ENCODE measurements around the gene PIP4K2B.
"Not testable (repeated sequence)": the region's sequence is repeated elsewhere in the genome, so short reads cannot be mapped to it uniquely, and the experiment has no call there.

The PIP4K2B gene

DNA sequence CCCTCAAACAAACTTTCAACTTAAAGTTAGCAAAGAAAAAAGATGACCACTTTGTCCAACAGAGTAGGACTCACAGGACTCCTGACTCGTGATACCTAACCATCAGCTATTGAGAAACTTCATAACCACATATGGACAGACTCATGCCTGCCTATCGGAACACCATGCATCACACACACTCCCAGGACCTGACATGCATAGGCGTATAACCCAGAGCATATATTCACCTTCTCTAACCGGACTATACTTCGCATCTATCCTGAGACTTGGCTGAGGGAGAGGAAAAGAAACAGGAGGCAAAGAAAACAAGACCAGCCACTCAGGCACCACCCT lies 2.2 kb downstream of the PIP4K2B start:
- Histone ChIP-seq H3K9me3 (ENCODE audit: control insufficient read depth, insufficient read depth, low read length) (no peaks in the 10 kb centered on the region), H3K9ac (ENCODE audit: low read depth, low read length) (no peak overlapping the region), H3K4me3 (ENCODE audit: low read depth, low read length) (no peak overlapping the region), H3K4me1 (ENCODE audit: control insufficient read depth, insufficient read depth, low read length) (peaks cover 12% of the 10 kb centered on the region), H3K36me3 (ENCODE audit: control insufficient read depth, insufficient read depth, low read length) (no peaks in the 10 kb centered on the region), H3K27me3 (ENCODE audit: control insufficient read depth, insufficient read depth, low read length) (no peaks in the 10 kb centered on the region)

GRCh38 chr17:38796451-38797157 lies 2.8 kb downstream of the PIP4K2B start:
- Histone ChIP-seq H3K27me3 (ENCODE audit: control insufficient read depth, insufficient read depth, low read length) (no peaks in the 10 kb centered on the region), H3K9me3 (ENCODE audit: control insufficient read depth, insufficient read depth, low read length) (no peaks in the 10 kb centered on the region), H3K9ac (ENCODE audit: low read depth, low read length) (no peak overlapping the region), H3K36me3 (ENCODE audit: control insufficient read depth, insufficient read depth, low read length) (no peaks in the 10 kb centered on the region), H3K4me3 (ENCODE audit: low read depth, low read length) (no peak overlapping the region), H3K4me1 (ENCODE audit: control insufficient read depth, insufficient read depth, low read length) (peaks cover 12% of the 10 kb centered on the region)

DNA sequence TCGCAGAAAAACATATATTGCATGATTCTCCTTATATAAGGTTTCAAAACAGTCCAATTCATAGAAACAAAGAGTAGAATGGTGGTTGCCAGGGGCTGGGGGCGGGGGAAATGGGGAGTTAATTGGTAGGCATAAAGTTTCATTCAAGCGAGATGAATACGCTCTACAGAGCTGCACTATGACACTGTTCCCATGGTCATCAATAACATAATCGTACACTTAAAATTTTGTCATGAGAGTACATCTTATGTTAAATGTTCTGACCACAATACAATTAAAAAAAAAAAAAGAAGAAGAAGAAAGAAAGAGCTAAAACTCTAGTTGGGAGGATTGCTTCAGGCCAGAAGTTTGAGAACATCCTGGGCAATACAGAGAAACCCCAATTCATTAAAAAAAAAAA lies 5.1 kb downstream of the PIP4K2B start:
- no peaks in the 10 kb centered on the region for H3K27me3 ChIP-seq (ENCODE audit: control insufficient read depth, insufficient read depth, low read length)
- no peak overlapping the region for H3K9ac ChIP-seq (ENCODE audit: low read depth, low read length)
- no peaks in the 10 kb centered on the region for H3K36me3 ChIP-seq (ENCODE audit: control insufficient read depth, insufficient read depth, low read length)
- no peak overlapping the region for H3K4me3 ChIP-seq (ENCODE audit: low read depth, low read length)
- no peaks in the 10 kb centered on the region for H3K9me3 ChIP-seq (ENCODE audit: control insufficient read depth, insufficient read depth, low read length)
- H3K4me1 ChIP-seq (ENCODE audit: control insufficient read depth, insufficient read depth, low read length), result peaks cover 15% of the 10 kb centered on the region

DNA sequence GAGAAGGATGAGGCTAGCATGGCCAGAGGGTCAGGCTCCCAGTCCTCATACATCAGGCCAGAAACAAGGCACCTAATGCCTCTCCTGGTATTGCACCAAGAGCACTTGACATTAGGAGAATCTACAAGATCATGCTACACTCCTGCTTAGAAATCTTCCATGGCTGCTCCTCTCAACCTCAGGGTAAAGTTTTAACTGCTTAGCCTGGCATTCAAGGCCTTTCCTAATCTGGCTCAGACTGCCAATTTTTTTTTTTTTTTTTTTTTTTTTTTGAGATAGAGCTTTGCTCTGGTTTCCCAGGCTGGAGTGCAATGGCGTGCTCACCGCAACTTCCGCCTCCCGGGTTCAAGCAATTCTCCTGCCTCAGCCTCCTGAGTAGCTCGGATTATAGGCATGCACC lies 8.2 kb downstream of the PIP4K2B start:
- no peaks in the 10 kb centered on the region for H3K27me3 ChIP-seq (ENCODE audit: control insufficient read depth, insufficient read depth, low read length)
- H3K36me3 ChIP-seq (ENCODE audit: control insufficient read depth, insufficient read depth, low read length), result peaks cover 5% of the 10 kb centered on the region
- H3K4me3 ChIP-seq (ENCODE audit: low read depth, low read length), result no peak overlapping the region
- no peaks in the 10 kb centered on the region for H3K9me3 ChIP-seq (ENCODE audit: control insufficient read depth, insufficient read depth, low read length)
- H3K4me1 ChIP-seq (ENCODE audit: control insufficient read depth, insufficient read depth, low read length), result peaks cover 6% of the 10 kb centered on the region
- H3K9ac ChIP-seq (ENCODE audit: low read depth, low read length), result no peak overlapping the region

- not testable (repeated sequence) for H3K27me3 ChIP-seq (ENCODE audit: control insufficient read depth, insufficient read depth, low read length); H3K9ac ChIP-seq (ENCODE audit: low read depth, low read length); H3K4me3 ChIP-seq (ENCODE audit: low read depth, low read length); H3K9me3 ChIP-seq (ENCODE audit: control insufficient read depth, insufficient read depth, low read length); H3K4me1 ChIP-seq (ENCODE audit: control insufficient read depth, insufficient read depth, low read length)
- peaks cover 11% of the 10 kb centered on the region for H3K36me3 ChIP-seq (ENCODE audit: control insufficient read depth, insufficient read depth, low read length)
Observed at GRCh38 chr17:38790148-38790707, 9.1 kb downstream of the PIP4K2B start.

- Histone ChIP-seq H3K9ac (ENCODE audit: low read depth, low read length) (no peak overlapping the region), H3K36me3 (ENCODE audit: control insufficient read depth, insufficient read depth, low read length) (peaks cover 11% of the 10 kb centered on the region)
Observed at GRCh38 chr17:38789185-38789584, 10.2 kb downstream of the PIP4K2B start.

GRCh38 chr17:38787999-38788398 lies 11.4 kb downstream of the PIP4K2B start:
- H3K4me1 ChIP-seq (ENCODE audit: control insufficient read depth, insufficient read depth, low read length); H3K27me3 ChIP-seq (ENCODE audit: control insufficient read depth, insufficient read depth, low read length); H3K4me3 ChIP-seq (ENCODE audit: low read depth, low read length); H3K9ac ChIP-seq (ENCODE audit: low read depth, low read length); H3K9me3 ChIP-seq (ENCODE audit: control insufficient read depth, insufficient read depth, low read length): not testable (repeated sequence)
- H3K36me3 ChIP-seq (ENCODE audit: control insufficient read depth, insufficient read depth, low read length), result peaks cover 18% of the 10 kb centered on the region

More at GRCh38 chr17:38789185-38789584, 10.2 kb downstream of the PIP4K2B start:
- Histone ChIP-seq H3K4me3 (ENCODE audit: low read depth, low read length) (no peak overlapping the region), H3K9me3 (ENCODE audit: control insufficient read depth, insufficient read depth, low read length) (no peaks in the 10 kb centered on the region), H3K27me3 (ENCODE audit: control insufficient read depth, insufficient read depth, low read length) (no peaks in the 10 kb centered on the region), H3K4me1 (ENCODE audit: control insufficient read depth, insufficient read depth, low read length) (peaks cover 6% of the 10 kb centered on the region)

DNA sequence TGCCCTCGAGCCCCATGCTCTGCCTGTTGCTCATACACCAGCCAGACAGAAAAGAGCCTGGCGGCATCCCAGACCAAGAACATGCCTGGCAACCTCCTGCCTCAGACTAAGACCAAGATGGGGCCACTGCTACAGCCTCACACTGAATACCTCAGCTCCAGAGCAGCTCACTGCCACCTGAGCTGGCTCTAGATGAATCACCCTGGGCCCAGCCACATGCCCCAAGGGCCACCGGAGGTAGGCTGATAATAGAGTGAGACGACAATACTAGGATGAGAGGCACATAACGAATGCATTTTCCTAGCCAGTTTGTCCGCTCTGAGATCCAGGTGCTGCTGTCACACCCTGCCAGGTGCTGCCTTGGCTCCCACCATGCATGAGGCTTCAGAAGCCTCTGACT lies 13.0 kb downstream of the PIP4K2B start:
- Histone ChIP-seq H3K27me3 (ENCODE audit: control insufficient read depth, insufficient read depth, low read length) (no peaks in the 10 kb centered on the region), H3K4me3 (ENCODE audit: low read depth, low read length) (no peak overlapping the region), H3K36me3 (ENCODE audit: control insufficient read depth, insufficient read depth, low read length) (peaks cover 29% of the 10 kb centered on the region), H3K9ac (ENCODE audit: low read depth, low read length) (no peak overlapping the region), H3K9me3 (ENCODE audit: control insufficient read depth, insufficient read depth, low read length) (no peaks in the 10 kb centered on the region), H3K4me1 (ENCODE audit: control insufficient read depth, insufficient read depth, low read length) (peaks cover 6% of the 10 kb centered on the region)

DNA sequence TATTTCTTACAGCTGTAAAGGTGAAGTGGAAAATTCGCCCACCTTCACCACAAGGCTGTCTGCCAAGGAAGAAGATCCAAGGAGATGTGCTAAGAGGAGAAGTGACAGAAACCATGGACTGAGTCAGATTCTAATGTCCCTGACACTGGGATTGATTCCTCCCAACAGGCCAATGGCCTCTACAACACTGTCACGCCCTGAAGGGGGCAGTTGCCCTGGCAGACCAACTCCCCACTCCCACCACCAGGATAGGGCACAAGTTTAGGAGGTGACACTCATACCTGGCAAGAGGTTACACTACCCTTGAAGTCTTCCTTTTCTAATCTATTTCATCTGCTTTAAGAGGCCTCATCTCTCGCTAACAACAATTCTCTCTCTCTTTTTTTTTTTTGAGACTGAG lies 16.1 kb downstream of the PIP4K2B start:
- Histone ChIP-seq H3K4me3 (ENCODE audit: low read depth, low read length) (no peak overlapping the region), H3K27me3 (ENCODE audit: control insufficient read depth, insufficient read depth, low read length) (no peaks in the 10 kb centered on the region), H3K9ac (ENCODE audit: low read depth, low read length) (no peak overlapping the region), H3K36me3 (ENCODE audit: control insufficient read depth, insufficient read depth, low read length) (peaks cover 55% of the 10 kb centered on the region), H3K9me3 (ENCODE audit: control insufficient read depth, insufficient read depth, low read length) (no peaks in the 10 kb centered on the region), H3K4me1 (ENCODE audit: control insufficient read depth, insufficient read depth, low read length) (no peaks in the 10 kb centered on the region)

- Histone ChIP-seq H3K36me3 (ENCODE audit: control insufficient read depth, insufficient read depth, low read length) (peaks cover 60% of the 10 kb centered on the region), H3K4me1 (ENCODE audit: control insufficient read depth, insufficient read depth, low read length) (no peaks in the 10 kb centered on the region), H3K9ac (ENCODE audit: low read depth, low read length) (no peak overlapping the region), H3K9me3 (ENCODE audit: control insufficient read depth, insufficient read depth, low read length) (no peaks in the 10 kb centered on the region), H3K27me3 (ENCODE audit: control insufficient read depth, insufficient read depth, low read length) (no peaks in the 10 kb centered on the region), H3K4me3 (ENCODE audit: low read depth, low read length) (no peak overlapping the region)
Observed at GRCh38 chr17:38779965-38780752, 19.2 kb downstream of the PIP4K2B start.

DNA sequence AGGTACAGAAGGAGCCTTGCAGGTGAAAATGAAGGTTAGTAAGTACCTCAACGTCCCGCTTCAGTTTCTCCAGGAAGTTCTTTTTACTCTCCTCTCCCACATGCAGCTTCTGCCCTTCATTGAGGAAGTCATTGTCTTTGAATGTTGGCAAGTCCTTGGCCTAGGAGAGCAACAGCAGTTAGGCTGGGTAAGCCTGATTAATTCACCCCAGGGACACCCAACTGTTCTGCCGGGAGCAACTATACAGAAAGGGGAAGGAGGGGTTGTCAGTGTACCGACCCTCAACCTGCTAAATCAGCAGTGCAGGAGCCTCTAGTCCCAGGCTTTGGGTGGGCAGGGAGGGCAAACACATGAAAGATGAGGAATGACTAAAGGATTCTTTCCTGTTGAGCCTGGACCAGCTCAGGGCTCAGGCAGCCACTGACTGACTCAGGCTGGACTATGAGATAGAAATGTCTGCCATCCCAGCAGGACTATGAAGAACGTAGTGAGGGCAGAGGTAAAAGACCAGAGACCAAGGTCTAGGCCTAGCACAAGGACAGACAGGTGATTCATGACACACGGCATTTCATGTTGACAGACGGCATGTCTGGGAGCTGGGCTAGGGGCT lies 21.6 kb downstream of the PIP4K2B start:
- Histone ChIP-seq H3K4me3 (ENCODE audit: low read depth, low read length) (no peak overlapping the region), H3K36me3 (ENCODE audit: control insufficient read depth, insufficient read depth, low read length) (peaks cover 58% of the 10 kb centered on the region), H3K27me3 (ENCODE audit: control insufficient read depth, insufficient read depth, low read length) (no peaks in the 10 kb centered on the region), H3K9me3 (ENCODE audit: control insufficient read depth, insufficient read depth, low read length) (no peaks in the 10 kb centered on the region), H3K9ac (ENCODE audit: low read depth, low read length) (no peak overlapping the region), H3K4me1 (ENCODE audit: control insufficient read depth, insufficient read depth, low read length) (no peaks in the 10 kb centered on the region)

Measured in iPS-15b (cell line).